ENCODE results near the gene DNAJB2. TPM values are rescaled to one million over a fixed set of nuclear protein-coding genes. Genes with fewer than 3 reads are reported as not detected.
"Not testable (repeated sequence)": the region's sequence is repeated elsewhere in the genome, so short reads cannot be mapped to it uniquely, and the experiment has no call there.

The DNAJB2 gene
- polyA plus RNA-seq, 2 of the 4 experiments (the other 2 are of a cell fraction), result 31.0 to 53.7 TPM

GRCh38 chr2:219309278-219309677 lies 30.1 kb downstream of the DNAJB2 start, which contains the start of gene PTPRN:
PTPRN (minus strand) TSS chr2:219309401; CDS start chr2:219309332, 69 bp downstream.
- 52% methylated on average over 15 of the region's 37 CpGs for WGBS (ENCODE audit: missing lambda C conversion rate)
- peak within 1 kb of the TSS; percentile 36 for H3K4me3 ChIP-seq
- ATAC-seq, result no peak
- ChIA-PET POLR2A (no interaction called here), CTCF (interaction anchor here (0.7 to 3.9 kb wide), 5 partner anchors 14 to 221 kb away, joined by 3 to 19 read pairs (median 4); partner anchors contain the start of gene NHEJ1)
- no peak for TF ChIP-seq FOSL2 (IDR thresholded peaks at IDR 0.05)
- TF ChIP-seq FOSL2 (CRISPR knock-in tag; IDR thresholded peaks at IDR 0.05), result no peak
- peak within 1 kb of the TSS; percentile 91 for H3K4me2 ChIP-seq
- H3K27ac ChIP-seq, result peak within 1 kb of the TSS in 1 of 2 experiments; percentile 38; a peak in 3 of 6 replicates
- DNase-seq (ENCODE audit: low read depth in 1 of 2, low spot score in 1 of 2), result no peak
- H3K9me3 ChIP-seq, result no peaks in the 10 kb centered on the region
- H3K4me1 ChIP-seq, result peaks cover 13% of the 10 kb centered on the region; the same call in 2 of the 3 replicates
- no peak for FAIRE-seq

GRCh38 chr2:219312683-219313263 lies 33.6 kb downstream of the DNAJB2 start:
- FAIRE-seq; H3K4me2 ChIP-seq; ATAC-seq; DNase-seq (ENCODE audit: low read depth in 1 of 2, low spot score in 1 of 2); H3K4me3 ChIP-seq; POLR2A ChIA-PET; H3K27ac ChIP-seq; H3K9me3 ChIP-seq: not testable (repeated sequence)
- WGBS (ENCODE audit: missing lambda C conversion rate), result 80% methylated on average over 33 of the region's 49 CpGs
- CTCF ChIA-PET, result interaction anchor here (1.7 to 4.4 kb wide), 4 partner anchors 13 to 76 kb away, joined by 3 to 20 read pairs (median 8); no protein-coding TSS in a partner anchor
- H3K4me1 ChIP-seq, result peaks cover 12% of the 10 kb centered on the region; the same call in 2 of the 3 replicates

GRCh38 chr2:219314804-219315468 lies 35.8 kb downstream of the DNAJB2 start:
- H3K27ac ChIP-seq, result no peak overlapping the region
- no peak for FAIRE-seq
- no peak for DNase-seq (ENCODE audit: low read depth in 1 of 2, low spot score in 1 of 2)
- H3K4me3 ChIP-seq, result no peak overlapping the region
- ATAC-seq, result no peak
- H3K4me1 ChIP-seq, result no peaks in the 10 kb centered on the region
- ChIA-PET POLR2A (no interaction called here), CTCF (interaction anchor here (0.6 to 4.4 kb wide), 13 partner anchors 12 to 417 kb away, joined by 3 to 20 read pairs (median 4); no protein-coding TSS in a partner anchor)
- TF ChIP-seq CBX2 (IDR thresholded peaks at IDR 0.05; ENCODE audit: borderline replicate concordance, low read depth) (no peak), POLR2A (IDR thresholded peaks at IDR 0.05; ENCODE audit: low read length) (no peak), ELK1 (IDR thresholded peaks at IDR 0.05; ENCODE audit: low read depth, low read length) (no peak), MAFK (IDR thresholded peaks at IDR 0.05; ENCODE audit: partially characterized antibody) (peak; percentile 52), MAZ (IDR thresholded peaks at IDR 0.05; ENCODE audit: borderline replicate concordance, low read depth, low read length) (no peak)
- H3K9me3 ChIP-seq, result no peaks in the 10 kb centered on the region
- no peak overlapping the region for H3K4me2 ChIP-seq
- 75% methylated on average over 16 of the region's 16 CpGs for WGBS (ENCODE audit: missing lambda C conversion rate)

GRCh38 chr2:219323434-219323833 lies 44.3 kb downstream of the DNAJB2 start:
- 6% methylated on average over 4 of the region's 4 CpGs for WGBS (ENCODE audit: missing lambda C conversion rate)
- Histone ChIP-seq H3K4me1 (no peaks in the 10 kb centered on the region), H3K4me2 (no peak overlapping the region), H3K9me3 (no peaks in the 10 kb centered on the region), H3K27ac (no peak overlapping the region), H3K4me3 (no peak overlapping the region)
- CTCF ChIA-PET, result interaction anchor here (0.6 kb wide), 1 partner anchor 28 kb away, joined by 3 read pairs; no protein-coding TSS in a partner anchor
- no peak for DNase-seq (ENCODE audit: low read depth in 1 of 2, low spot score in 1 of 2)
- POLR2A ChIA-PET, result no interaction called here
- FAIRE-seq, result no peak
- TF ChIP-seq RAD21 (conservative IDR thresholded peaks at IDR 0.05 in 1 of 2, IDR thresholded peaks at IDR 0.05 in 1 of 2) (no peak), EHF (CRISPR knock-in tag; IDR thresholded peaks at IDR 0.05) (no peak), CHD2 (IDR thresholded peaks at IDR 0.05; ENCODE audit: low read length, partially characterized antibody) (no peak), HDAC2 (IDR thresholded peaks at IDR 0.05) (no peak), USF2 (IDR thresholded peaks at IDR 0.05) (no peak), HMGXB4 (CRISPR knock-in tag; IDR thresholded peaks at IDR 0.05; ENCODE audit: borderline replicate concordance) (no peak), PBX3 (IDR thresholded peaks at IDR 0.05) (no peak), CHD4 (IDR thresholded peaks at IDR 0.05; ENCODE audit: borderline replicate concordance) (no peak), MAX (IDR thresholded peaks at IDR 0.05) (no peak), FOSL2 (IDR thresholded peaks at IDR 0.05) (no peak), FOSL2 (CRISPR knock-in tag; IDR thresholded peaks at IDR 0.05) (no peak), KDM1A (IDR thresholded peaks at IDR 0.05; ENCODE audit: low read depth) (no peak), MAFK (IDR thresholded peaks at IDR 0.05; ENCODE audit: partially characterized antibody) (no peak), PHF8 (IDR thresholded peaks at IDR 0.05; ENCODE audit: borderline replicate concordance, low read depth) (no peak), HOXA7 (CRISPR knock-in tag; IDR thresholded peaks at IDR 0.05) (no peak), NFE2L2 (conservative IDR thresholded peaks at IDR 0.05; ENCODE audit: low read length) (no peak)
- ATAC-seq, result no peak

Data from A549 (cell line).